HL-60 (cell line): ENCODE data around the gene BCL11A.

Experiments used
- DNase-seq, 2 experiments: peaks; one replicate each; pipeline ENCODE4 v3.0.0-alpha.2; 2010 to 2020; ENCODE audit warnings: low read depth in 1 of 2, low spot score in 1 of 2
- H3K27ac ChIP-seq: fragments of 250-450 bp; sonication (Bioruptor Pico); replicated peaks from 2 replicates; pipeline ENCODE4 v1.5.1; 2020; ENCODE audit warnings: mild to moderate bottlenecking, moderate library complexity
- H3K27me3 ChIP-seq: fragments of 250-450 bp; sonication (Bioruptor Pico); 2 replicates; pipeline ENCODE4 v1.5.1; 2021; ENCODE audit warnings: mild to moderate bottlenecking, moderate library complexity; ENCODE audit not compliant: insufficient read depth, poor library complexity, severe bottlenecking
- H3K4me3 ChIP-seq: replicated peaks from 2 replicates; pipeline ENCODE4 v1.5.1; 2011; ENCODE audit warnings: mild to moderate bottlenecking, control low read depth, low read length; ENCODE audit not compliant: insufficient read depth
- CTCF ChIP-seq: IDR thresholded peaks from one replicate; pipeline ENCODE4 v1.5.1; 2011; ENCODE audit warnings: low read length, control low read depth, inconsistent platforms; ENCODE audit not compliant: insufficient read depth
- GABPA ChIP-seq: IDR thresholded peaks from 2 replicates; pipeline ENCODE4 v1.6.1; 2012; ENCODE audit warnings: low read depth
- POLR2AphosphoS5 ChIP-seq: IDR thresholded peaks from 2 replicates; pipeline ENCODE4 v1.6.1; 2012; ENCODE audit warnings: low read depth
- REST ChIP-seq: IDR thresholded peaks from 2 replicates; pipeline ENCODE4 v1.6.1; 2012; ENCODE audit warnings: low read depth; ENCODE audit not compliant: insufficient replicate concordance
- SPI1 ChIP-seq: IDR thresholded peaks from 2 replicates; pipeline ENCODE4 v1.6.1; 2012; ENCODE audit warnings: low read depth, mild to moderate bottlenecking, borderline replicate concordance

BCL11A gene

GRCh38 chr2:60439219-60439974, 114.1 kb downstream of the BCL11A start:
- TF ChIP-seq CTCF (peak; percentile 66), GABPA (no peak), REST (no peak), POLR2AphosphoS5 (peak; percentile 54; the same call in 1 of the 2 replicates), SPI1 (peak; percentile 100)
- H3K27ac ChIP-seq = peak overlapping the region; percentile 70
- 0 out of 2 replicates have a peak overlapping the region, but pooled peaks have one; percentile 10 for H3K4me3 ChIP-seq
- no peaks in the 10 kb centered on the region for H3K27me3 ChIP-seq
- DNase-seq = peak; percentile 87 to 94

GRCh38 chr2:60438653-60439052, 114.8 kb downstream of the BCL11A start:
- TF ChIP-seq GABPA = no peak
- TF ChIP-seq SPI1 = no peak
- TF ChIP-seq POLR2AphosphoS5 = no peak
- TF ChIP-seq REST = no peak
- no peak for TF ChIP-seq CTCF

GRCh38 chr2:60438131-60438530, 115.3 kb downstream of the BCL11A start:
- H3K4me3 ChIP-seq = no peak overlapping the region
- TF ChIP-seq POLR2AphosphoS5 = no peak
- no peak for TF ChIP-seq CTCF
- no peak for TF ChIP-seq GABPA
- H3K27me3 ChIP-seq = no peaks in the 10 kb centered on the region
- no peak for DNase-seq
- H3K27ac ChIP-seq = no peak overlapping the region

More at GRCh38 chr2:60438653-60439052, 114.8 kb downstream of the BCL11A start:
- Histone ChIP-seq H3K27ac (peak overlapping the region; percentile 70), H3K27me3 (no peaks in the 10 kb centered on the region), H3K4me3 (no peak overlapping the region)
- DNase-seq = no peak
